K562 (cell line): Measurements from ENCODE around the gene SARS1.

Experiments
- ATF1 ChIP-seq, 2 experiments: fragments of 450-650 bp in 1 of 2; IDR thresholded peaks; 2 replicates each; pipeline ENCODE4 v1.6.1; 2016; ENCODE audit warnings: missing compliant biosample characterization in 1 of 2, missing genetic modification characterization in 1 of 2
- CHD2 ChIP-seq: IDR thresholded peaks from 2 replicates; pipeline ENCODE4 v1.6.1; 2011; ENCODE audit warnings: low read depth, low read length
- KDM1A ChIP-seq, 2 experiments: fragments of 450-650 bp; IDR thresholded peaks; 2 replicates each; pipeline ENCODE4 v1.6.1; 2016; ENCODE audit warnings: mild to moderate bottlenecking in 2 of 2
- RAD21 ChIP-seq, 2 experiments: fragments of 250-450 bp in 1 of 2; fragments of 450-650 bp in 1 of 2; sonication (Bioruptor Pico) in 1 of 2; formaldehyde crosslinking in 1 of 2; IDR thresholded peaks in 1 of 2; conservative IDR thresholded peaks in 1 of 2; 2 replicates each; pipeline versions ENCODE4 v1.4.0 to v1.8.0; 2020 to 2022; ENCODE audit warnings: mild to moderate bottlenecking in 2 of 2, moderate library complexity in 1 of 2
- RERE ChIP-seq: sonication (generic); formaldehyde crosslinking; IDR thresholded peaks from 2 replicates; pipeline ENCODE4 v1.8.0; 2023; ENCODE audit warnings: missing genetic modification reagents, mild to moderate bottlenecking, borderline replicate concordance

- TF ChIP-seq CHD2 (no peak), ATF1 (CRISPR knock-in tag; IDR thresholded peaks at IDR 0.05) (no peak), ATF1 (tag; IDR thresholded peaks at IDR 0.05) (no peak), RAD21 (CRISPR knock-in tag; conservative IDR thresholded peaks at IDR 0.05 in 1 of 2, IDR thresholded peaks at IDR 0.05 in 1 of 2) (no peak), KDM1A (IDR thresholded peaks at IDR 0.05) (no peak), RERE (no peak)
Observed at GRCh38 chr1:109252893-109253802, 39.4 kb downstream of the SARS1 start.
